Common myeloid progenitor, CD34-positive (primary cell): Measurements from ENCODE around the gene CHRNB2.

Source experiments
- CTCF ChIA-PET: fragments of 350-600 bp; sonication (Branson Sonifier 250); formaldehyde crosslinking; loops from one replicate; lab custom pipeline; 2021; ENCODE audit warnings: antibody characterized with exemption; lab: Charles Lee
- POLR2A ChIA-PET: fragments of 350-600 bp; sonication (Branson Sonifier 250); formaldehyde crosslinking; loops from one replicate; lab custom pipeline; 2021; ENCODE audit warnings: antibody characterized with exemption; lab: Charles Lee
- DNase-seq, 3 donors: peaks; one replicate each; pipeline versions ENCODE4 v3.0.0 to v3.0.0-alpha.2; 2013
- H3K27ac ChIP-seq, 2 experiments: 1 replicate in 1 of 2; 2 replicates in 1 of 2; pipeline ENCODE4 v1.7.0; 2013; ENCODE audit warnings: inconsistent platforms in 2 of 2, low read length in 2 of 2, mild to moderate bottlenecking in 2 of 2, low read depth in 1 of 2, moderate library complexity in 1 of 2; ENCODE audit not compliant: severe bottlenecking in 2 of 2, insufficient read depth in 1 of 2, poor library complexity in 1 of 2
- H3K27me3 ChIP-seq, 5 experiments: replicated peaks in 2 of 5; 1 replicate in 3 of 5; 2 replicates in 2 of 5; pipeline versions ENCODE4 v1.6.1 to v1.7.0; 2013; ENCODE audit warnings: low read length in 4 of 5, mild to moderate bottlenecking in 2 of 5, moderate library complexity in 2 of 5, inconsistent platforms in 1 of 5; ENCODE audit not compliant: insufficient read depth in 5 of 5, control insufficient read depth in 4 of 5
- H3K36me3 ChIP-seq, 4 experiments: 1 replicate in 2 of 4; 2 replicates in 2 of 4; pipeline versions ENCODE4 v1.6.1 to v1.7.0; 2013; ENCODE audit warnings: low read length in 3 of 4, control low read depth in 1 of 4, mild to moderate bottlenecking in 1 of 4; ENCODE audit not compliant: control insufficient read depth in 4 of 4, insufficient read depth in 4 of 4
- H3K4me1 ChIP-seq, 4 experiments: 1 replicate in 3 of 4; 2 replicates in 1 of 4; pipeline versions ENCODE4 v1.6.1 to v1.7.1; 2013; ENCODE audit warnings: low read length in 3 of 4, mild to moderate bottlenecking in 3 of 4, control low read depth in 1 of 4, inconsistent platforms in 1 of 4, moderate library complexity in 1 of 4; ENCODE audit not compliant: control insufficient read depth in 4 of 4, insufficient read depth in 4 of 4; ENCODE audit errors: control extremely low read depth in 1 of 4
- H3K4me3 ChIP-seq, 7 experiments: 1 replicate in 4 of 7; 2 replicates in 3 of 7; pipeline versions ENCODE4 v1.5.1 to v1.7.0; 2013; ENCODE audit warnings: mild to moderate bottlenecking in 7 of 7, low read length in 6 of 7, moderate library complexity in 6 of 7, inconsistent platforms in 2 of 7, low read depth in 2 of 7, control low read depth in 1 of 7; ENCODE audit not compliant: insufficient read depth in 4 of 7, control insufficient read depth in 1 of 7; ENCODE audit errors: extremely low read depth in 1 of 7
- H3K9me3 ChIP-seq, 5 experiments: 1 replicate in 4 of 5; 2 replicates in 1 of 5; pipeline versions ENCODE4 v1.6.1 to v1.7.1; 2013; ENCODE audit warnings: low read length in 4 of 5, mild to moderate bottlenecking in 2 of 5, inconsistent platforms in 1 of 5, low read depth in 1 of 5, moderate library complexity in 1 of 5; ENCODE audit not compliant: control insufficient read depth in 4 of 5, insufficient read depth in 2 of 5; ENCODE audit errors: control extremely low read depth in 1 of 5
- WGBS: methylation state at CpG from one replicate; pipeline ENCODE4 v1.1.5; 2013; ENCODE audit not compliant: insufficient coverage; 5-methylcytosine and 5-hydroxymethylcytosine counted together

CHRNB2 gene

DNA sequence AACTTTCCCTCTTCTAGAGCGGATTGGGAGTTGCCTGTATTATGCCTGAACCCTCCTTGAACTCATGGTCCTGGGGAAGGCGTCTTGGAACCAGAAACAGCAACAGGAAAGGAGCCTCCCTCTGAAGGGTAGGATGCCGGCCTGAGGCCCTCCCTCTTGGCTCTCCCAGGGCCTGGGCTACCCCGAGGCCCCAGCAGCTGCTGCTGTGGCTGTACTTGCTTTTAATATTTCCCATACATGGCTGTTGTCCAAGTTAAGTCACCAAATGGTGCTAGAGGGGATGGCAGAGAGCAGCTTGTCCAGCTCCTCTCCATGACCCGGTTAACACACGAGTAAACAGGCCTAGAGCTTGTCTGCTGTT, 10.5 kb downstream of the CHRNB2 start:
- Histone ChIP-seq H3K9me3 (no peaks in the 10 kb centered on the region), H3K4me1 (no peaks in the 10 kb centered on the region), H3K27ac (no peak overlapping the region), H3K36me3 (peaks cover 2 to 50% (median 33%) of the 10 kb centered on the region in 4 experiments), H3K27me3 (no peaks in the 10 kb centered on the region), H3K4me3 (no peak overlapping the region)
- ChIA-PET CTCF (interaction anchor here (1.0 to 2.0 kb wide), 2 partner anchors 18 to 693 kb away, joined by 3 to 7 read pairs; no protein-coding TSS in a partner anchor), POLR2A (no interaction called here)
- no peak for DNase-seq
- 93% methylated on average over 5 of the region's 6 CpGs for WGBS

DNA sequence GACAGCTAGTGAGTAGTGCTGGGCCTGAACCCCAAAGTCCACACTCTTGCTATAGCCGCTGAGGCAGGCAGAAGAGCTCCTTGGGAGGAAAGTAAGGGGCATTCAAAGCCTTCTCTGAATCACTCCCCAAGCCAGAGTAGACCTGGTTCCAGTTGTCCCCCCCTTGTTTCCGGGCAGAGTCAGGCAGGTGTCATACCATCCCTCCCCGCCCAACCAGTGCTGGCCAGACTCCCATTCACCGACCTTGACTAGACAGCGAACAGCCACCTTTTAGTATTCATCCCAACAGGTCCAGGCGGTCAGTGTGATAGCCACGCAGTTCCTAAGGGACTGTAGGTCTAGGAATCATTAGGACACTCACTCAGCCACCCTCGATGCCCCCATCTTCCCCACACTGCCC, 11.8 kb downstream of the CHRNB2 start:
- Histone ChIP-seq H3K9me3 (no peaks in the 10 kb centered on the region), H3K36me3 (peaks cover 6 to 63% (median 45%) of the 10 kb centered on the region in 4 experiments), H3K27ac (no peak overlapping the region), H3K27me3 (no peaks in the 10 kb centered on the region), H3K4me3 (no peak overlapping the region), H3K4me1 (no peaks in the 10 kb centered on the region)
- WGBS, result 99% methylated on average over 7 of the region's 8 CpGs
- DNase-seq, result no peak
- CTCF ChIA-PET, result interaction anchor here (2.0 to 2.9 kb wide), 2 partner anchors 12 to 20 kb away, joined by 7 to 11 read pairs; no protein-coding TSS in a partner anchor
- POLR2A ChIA-PET, result no interaction called here

DNA sequence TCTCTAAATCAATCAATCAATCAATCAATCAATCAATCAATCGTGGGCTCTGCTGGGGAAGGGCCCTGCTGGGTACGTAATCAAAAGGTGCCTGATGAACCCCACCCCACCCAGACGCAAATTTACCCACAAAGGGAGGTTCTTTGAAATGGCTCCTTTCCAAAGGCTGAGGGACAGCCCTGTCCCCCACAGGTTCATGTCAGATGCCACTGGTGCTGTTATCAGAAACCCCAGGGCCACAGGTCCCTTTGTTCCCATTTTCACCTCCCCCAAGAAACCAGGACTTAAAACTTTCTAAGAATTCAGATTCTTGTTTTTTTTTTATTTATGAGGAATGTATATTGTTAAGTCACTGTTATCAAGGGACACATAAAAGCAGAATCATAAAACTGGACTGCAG, 14.2 kb downstream of the CHRNB2 start:
- Histone ChIP-seq H3K27ac (no peak overlapping the region), H3K4me1 (no peaks in the 10 kb centered on the region), H3K36me3 (peaks cover 22 to 87% (median 68%) of the 10 kb centered on the region in 4 experiments), H3K4me3 (no peak overlapping the region), H3K27me3 (no peaks in the 10 kb centered on the region), H3K9me3 (no peaks in the 10 kb centered on the region)
- no peak for DNase-seq
- WGBS, result 70% methylated on average over 2 of the region's 3 CpGs
- ChIA-PET POLR2A (no interaction called here), CTCF (interaction anchor here (1.0 to 2.9 kb wide), 4 partner anchors 9 to 23 kb away, joined by 3 to 11 read pairs (median 4); no protein-coding TSS in a partner anchor)

DNA sequence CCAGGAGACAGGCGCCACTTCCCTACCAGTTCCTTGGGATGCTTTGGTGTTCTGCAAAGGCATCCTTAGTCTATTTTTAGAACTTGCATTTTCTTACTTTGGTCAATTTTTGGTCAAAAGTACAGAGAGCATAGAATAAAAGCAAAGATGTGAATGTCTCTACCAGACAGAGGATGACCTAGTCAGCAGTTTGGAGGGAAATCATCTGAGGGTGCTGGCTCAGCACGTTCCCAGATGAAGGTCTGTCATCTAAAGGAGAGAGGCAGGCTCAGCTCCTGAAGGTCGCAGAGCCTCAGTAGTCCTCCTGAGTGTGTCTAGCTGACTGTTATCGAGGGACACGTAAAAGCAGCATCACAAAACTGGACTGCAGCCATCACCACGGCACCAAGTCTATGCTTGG, 15.3 kb downstream of the CHRNB2 start:
- H3K4me3 ChIP-seq, result no peak overlapping the region
- H3K27me3 ChIP-seq, result no peaks in the 10 kb centered on the region
- WGBS, result 98% methylated on average over 6 of the region's 6 CpGs
- ChIA-PET POLR2A (no interaction called here), CTCF (interaction anchor here (1.0 kb wide), 1 partner anchor 12 kb away, joined by 5 read pairs; no protein-coding TSS in a partner anchor)
- no peaks in the 10 kb centered on the region for H3K4me1 ChIP-seq
- no peak overlapping the region for H3K27ac ChIP-seq
- no peaks in the 10 kb centered on the region for H3K9me3 ChIP-seq
- no peak for DNase-seq
- H3K36me3 ChIP-seq, result peaks cover 31 to 98% (median 77%) of the 10 kb centered on the region in 4 experiments

DNA sequence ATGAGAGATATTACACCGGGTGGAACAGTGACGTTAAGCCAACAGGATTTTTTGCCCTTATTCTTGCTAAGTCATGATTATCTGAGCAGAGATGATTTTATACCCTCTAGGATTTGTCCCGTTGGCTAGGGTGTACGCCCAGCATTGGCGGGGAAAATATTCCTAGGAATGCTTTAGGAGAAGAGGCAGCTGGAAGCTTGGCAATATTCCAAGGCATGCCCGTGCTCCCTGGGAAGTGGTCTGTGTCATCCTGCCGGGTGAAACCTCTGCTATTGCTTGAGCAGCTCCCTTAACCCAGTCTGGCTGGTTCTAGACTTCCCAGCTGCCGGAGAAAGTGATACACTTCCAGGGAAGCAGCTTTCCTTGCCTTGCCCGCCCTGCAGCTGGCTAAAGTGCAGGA, 16.2 kb downstream of the CHRNB2 start:
- Histone ChIP-seq H3K9me3 (no peaks in the 10 kb centered on the region), H3K36me3 (peaks cover 35 to 98% (median 82%) of the 10 kb centered on the region in 4 experiments), H3K4me3 (no peak overlapping the region), H3K27me3 (no peaks in the 10 kb centered on the region), H3K27ac (no peak overlapping the region), H3K4me1 (no peaks in the 10 kb centered on the region)
- DNase-seq, result no peak
- WGBS, result 91% methylated on average over 8 of the region's 9 CpGs
- ChIA-PET CTCF (interaction anchor here (1.4 kb wide), 2 partner anchors 15 to 24 kb away, joined by 3 read pairs; no protein-coding TSS in a partner anchor), POLR2A (no interaction called here)

DNA sequence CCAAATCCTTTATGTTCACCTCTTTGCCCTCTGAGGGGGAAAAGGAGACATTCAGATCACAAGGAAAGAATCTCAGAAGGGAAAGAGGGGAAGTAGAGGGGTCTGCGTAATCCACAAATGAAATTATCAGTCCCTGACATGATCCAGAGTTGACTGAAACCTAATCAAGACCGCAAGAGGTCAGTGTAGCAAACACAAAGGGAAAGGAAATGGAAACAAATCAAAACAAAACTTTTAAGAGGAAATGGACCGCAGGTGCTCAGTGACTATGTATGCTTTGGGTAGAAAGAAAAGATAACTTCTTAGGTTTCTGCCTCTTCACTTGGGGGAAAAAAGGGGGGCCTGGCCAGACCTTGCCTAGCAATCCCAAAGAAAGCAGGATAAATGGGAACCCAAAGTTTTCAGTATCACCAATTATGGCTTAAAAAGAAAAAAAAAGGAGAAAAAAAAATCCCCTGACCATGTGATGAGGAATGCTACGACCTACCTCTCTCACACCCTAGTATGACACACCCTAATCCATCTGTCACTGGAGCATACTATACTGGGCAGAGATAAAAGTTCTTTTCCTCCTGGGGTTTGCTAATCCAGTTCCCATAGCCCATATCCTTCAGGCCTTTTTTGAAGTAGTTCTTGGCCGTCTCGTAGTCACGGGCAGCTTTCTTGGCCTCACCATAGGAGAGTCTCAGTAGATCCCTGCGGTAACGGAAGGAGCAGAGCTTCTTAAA, 16.9 kb downstream of the CHRNB2 start:
- ChIA-PET POLR2A (no interaction called here), CTCF (interaction anchor here (1.4 kb wide), 2 partner anchors 14 to 25 kb away, joined by 3 read pairs; no protein-coding TSS in a partner anchor)

DNA sequence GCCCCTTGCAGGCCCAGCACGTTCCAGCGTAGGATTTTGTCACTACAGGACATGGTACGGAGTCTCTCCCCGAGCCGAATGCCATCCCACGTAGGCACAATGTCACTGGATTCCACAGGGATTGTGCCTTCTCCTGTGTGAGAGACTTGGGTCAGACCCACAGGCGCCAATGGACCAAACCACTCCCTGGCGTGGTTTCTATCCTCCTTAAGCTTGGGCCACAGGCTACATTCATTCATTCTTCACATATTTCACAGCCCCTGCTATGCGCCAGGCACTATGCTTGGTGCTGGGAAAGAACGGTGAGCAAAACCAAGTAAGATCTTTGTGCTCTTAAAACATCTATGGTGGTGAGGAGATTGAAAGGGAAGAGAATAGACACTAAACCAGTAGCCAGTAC, 18.7 kb downstream of the CHRNB2 start:
- 97% methylated on average over 7 of the region's 10 CpGs for WGBS
- Histone ChIP-seq H3K27ac (no peak overlapping the region), H3K4me1 (no peaks in the 10 kb centered on the region), H3K36me3 (peaks cover 46 to 98% (median 85%) of the 10 kb centered on the region in 4 experiments), H3K9me3 (no peaks in the 10 kb centered on the region), H3K27me3 (no peaks in the 10 kb centered on the region), H3K4me3 (no peak overlapping the region)
- ChIA-PET CTCF (no interaction called here), POLR2A (no interaction called here)
- no peak for DNase-seq

More for the DNA sequence above, 16.9 kb downstream of the CHRNB2 start:
- no peak overlapping the region for H3K27ac ChIP-seq
- H3K36me3 ChIP-seq, result peaks cover 41 to 98% (median 85%) of the 10 kb centered on the region in 4 experiments
- no peaks in the 10 kb centered on the region for H3K27me3 ChIP-seq
- no peaks in the 10 kb centered on the region for H3K9me3 ChIP-seq
- DNase-seq, result no peak
- no peaks in the 10 kb centered on the region for H3K4me1 ChIP-seq
- WGBS, result 92% methylated on average over 8 of the region's 9 CpGs
- H3K4me3 ChIP-seq, result no peak overlapping the region
